ENCODE results near the gene STAT6.

The STAT6 gene

GRCh38 chr12:57156701-57157403 is 45.7 kb upstream of the STAT6 start:
- no peak overlapping the region for H3K27ac ChIP-seq
- TF ChIP-seq, protein P1, sequence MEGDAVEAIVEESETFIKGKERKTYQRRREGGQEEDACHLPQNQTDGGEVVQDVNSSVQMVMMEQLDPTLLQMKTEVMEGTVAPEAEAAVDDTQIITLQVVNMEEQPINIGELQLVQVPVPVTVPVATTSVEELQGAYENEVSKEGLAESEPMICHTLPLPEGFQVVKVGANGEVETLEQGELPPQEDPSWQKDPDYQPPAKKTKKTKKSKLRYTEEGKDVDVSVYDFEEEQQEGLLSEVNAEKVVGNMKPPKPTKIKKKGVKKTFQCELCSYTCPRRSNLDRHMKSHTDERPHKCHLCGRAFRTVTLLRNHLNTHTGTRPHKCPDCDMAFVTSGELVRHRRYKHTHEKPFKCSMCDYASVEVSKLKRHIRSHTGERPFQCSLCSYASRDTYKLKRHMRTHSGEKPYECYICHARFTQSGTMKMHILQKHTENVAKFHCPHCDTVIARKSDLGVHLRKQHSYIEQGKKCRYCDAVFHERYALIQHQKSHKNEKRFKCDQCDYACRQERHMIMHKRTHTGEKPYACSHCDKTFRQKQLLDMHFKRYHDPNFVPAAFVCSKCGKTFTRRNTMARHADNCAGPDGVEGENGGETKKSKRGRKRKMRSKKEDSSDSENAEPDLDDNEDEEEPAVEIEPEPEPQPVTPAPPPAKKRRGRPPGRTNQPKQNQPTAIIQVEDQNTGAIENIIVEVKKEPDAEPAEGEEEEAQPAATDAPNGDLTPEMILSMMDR (conservative IDR thresholded peaks at IDR 0.05): no peak

DNA sequence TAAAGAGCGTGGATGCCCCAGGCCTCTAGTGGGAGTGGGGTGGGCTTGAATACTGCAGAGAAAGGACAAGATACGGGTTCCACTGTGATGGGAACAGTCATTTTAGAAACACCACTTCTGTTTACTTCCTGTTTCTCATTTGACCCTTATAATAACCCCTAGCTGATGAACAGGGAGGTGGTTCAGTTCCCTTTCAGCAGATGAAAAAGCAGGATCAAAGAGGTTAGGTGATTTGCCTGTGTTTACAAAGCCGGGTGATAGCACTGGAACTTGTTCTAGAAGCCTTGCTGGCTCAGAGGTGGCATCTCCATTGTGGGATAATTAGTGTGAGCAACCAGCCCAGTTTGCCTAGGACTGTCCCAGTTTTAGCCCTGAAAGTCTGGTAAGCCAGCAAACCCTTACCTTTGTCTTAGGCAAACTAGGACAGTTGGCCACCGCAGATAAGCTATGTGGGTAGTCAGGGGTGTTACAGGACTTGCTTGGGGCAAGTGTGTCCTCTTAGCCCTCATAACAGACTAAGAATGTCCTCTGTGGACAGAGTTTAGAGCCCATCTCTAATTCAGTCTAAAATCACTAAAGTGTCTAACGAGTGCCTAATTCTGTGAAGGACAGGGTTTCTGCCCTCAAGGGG is 43.8 kb upstream of the STAT6 start:
- TF ChIP-seq, protein P1 (conservative IDR thresholded peaks at IDR 0.05): no peak
- H3K27ac ChIP-seq: no peak overlapping the region

GRCh38 chr12:57154076-57154475 is 42.9 kb upstream of the STAT6 start:
- TF ChIP-seq, protein P1 (conservative IDR thresholded peaks at IDR 0.05): no peak
- H3K27ac ChIP-seq: no peak overlapping the region

DNA sequence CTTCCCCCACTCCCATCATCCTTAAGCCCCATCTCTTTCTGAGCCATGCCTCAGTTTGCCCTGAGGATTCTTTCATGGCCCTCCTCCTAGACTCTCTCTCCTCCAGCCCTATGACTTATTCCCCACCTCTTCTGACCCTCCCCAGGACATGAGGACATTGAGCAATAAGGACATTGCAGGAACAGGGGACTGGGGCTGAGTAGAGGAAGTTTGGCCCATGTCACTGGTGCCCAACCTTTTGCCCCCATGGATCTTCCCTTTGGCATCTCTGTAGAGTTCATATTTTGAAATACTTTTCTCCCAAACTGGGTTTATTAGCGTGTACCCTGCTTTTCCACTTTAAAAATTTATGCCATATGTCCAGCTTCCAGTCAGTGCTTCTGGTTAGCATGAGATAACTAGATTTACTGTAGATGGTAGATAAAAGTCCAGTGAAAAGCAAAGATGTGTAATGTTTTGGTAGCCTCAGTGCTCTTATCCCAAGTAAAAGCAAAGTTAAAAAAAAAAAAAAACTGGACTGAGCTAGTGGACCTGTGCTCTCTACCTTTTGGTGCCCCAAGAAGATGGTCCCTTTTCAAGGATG is 42.3 kb upstream of the STAT6 start:
- TF ChIP-seq, protein P1 (conservative IDR thresholded peaks at IDR 0.05): no peak

GRCh38 chr12:57152639-57153038 is 41.5 kb upstream of the STAT6 start:
- TF ChIP-seq, protein P1 (conservative IDR thresholded peaks at IDR 0.05): no peak
- no peak overlapping the region for H3K27ac ChIP-seq

More for the DNA sequence above, 42.3 kb upstream of the STAT6 start:
- H3K27ac ChIP-seq: no peak overlapping the region

DNA sequence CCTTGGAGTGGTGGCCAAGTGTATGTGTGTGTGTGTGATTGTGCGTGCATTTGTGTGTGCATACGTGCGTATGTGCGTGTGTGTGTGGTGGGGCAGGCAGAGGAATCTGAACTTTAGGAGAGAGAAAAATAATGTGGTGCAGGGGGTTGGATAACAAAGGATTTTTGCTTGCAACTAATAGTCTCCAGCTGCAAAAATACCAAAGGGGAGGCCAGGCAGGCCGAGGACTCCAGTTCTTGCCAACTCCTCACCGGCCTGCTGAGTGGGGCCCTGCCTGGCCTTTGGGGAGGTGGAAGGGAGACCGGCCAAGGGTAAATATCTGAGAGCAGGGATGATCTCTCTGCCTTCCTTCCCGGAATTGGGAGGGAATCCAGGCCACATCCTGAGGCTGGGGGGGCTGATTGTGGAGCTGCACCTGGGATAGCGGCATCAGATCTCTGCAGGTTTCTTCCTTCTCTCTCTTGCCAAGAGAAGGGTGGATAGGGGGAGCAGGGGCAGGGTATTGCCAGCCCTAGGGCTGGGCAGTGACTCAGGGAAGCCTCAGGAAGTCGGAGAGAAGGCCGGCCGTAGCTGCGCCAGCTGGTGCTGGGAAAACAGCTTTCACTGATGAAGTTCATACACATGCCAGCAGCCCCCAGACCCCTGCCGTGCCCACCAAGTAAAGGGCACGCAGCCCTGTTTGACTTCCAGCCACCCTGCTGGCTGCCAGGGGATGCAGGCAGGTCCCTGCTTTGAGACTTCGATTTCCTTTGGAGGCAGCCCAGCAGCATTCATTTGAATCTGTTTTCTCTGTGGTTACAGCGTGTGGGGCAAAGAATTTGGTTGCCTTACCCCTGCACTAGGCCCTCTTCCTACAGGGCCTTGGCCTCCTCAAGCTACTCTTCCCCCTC is 40.8 kb upstream of the STAT6 start:
- no peak overlapping the region for H3K27ac ChIP-seq
- TF ChIP-seq, protein P1 (conservative IDR thresholded peaks at IDR 0.05): no peak
